DMS114 treated with DMSO at 0.1 percent for 48 hours (cell line): ENCODE measurements around the gene ZFHX2.

ENCODE experiments used
- DNase-seq: peaks from one replicate; lab custom pipeline; 2025; ENCODE audit not compliant: unreplicated experiment; lab: John Stamatoyannopoulos, UW

The ZFHX2 gene

GRCh38 chr14:23523229-23524016 is 28.1 kb downstream of the ZFHX2 start:
- DNase-seq, result no peak

- no peak for DNase-seq
Observed at GRCh38 chr14:23522643-23523198, 28.8 kb downstream of the ZFHX2 start.

- no peak for DNase-seq
Observed at GRCh38 chr14:23521785-23522640, 29.6 kb downstream of the ZFHX2 start.

GRCh38 chr14:23520899-23521533 is 30.5 kb downstream of the ZFHX2 start:
- DNase-seq, result no peak

GRCh38 chr14:23518709-23519108 is 32.9 kb downstream of the ZFHX2 start:
- DNase-seq, result no peak

- DNase-seq, result no peak
Observed at GRCh38 chr14:23517650-23518326, 33.8 kb downstream of the ZFHX2 start.

- no peak for DNase-seq
Observed at GRCh38 chr14:23514644-23514957, 37.0 kb downstream of the ZFHX2 start.

GRCh38 chr14:23513818-23514643 is 37.5 kb downstream of the ZFHX2 start:
- DNase-seq, result no peak

GRCh38 chr14:23513005-23513817 is 38.4 kb downstream of the ZFHX2 start:
- DNase-seq, result no peak

GRCh38 chr14:23512156-23512555 is 39.4 kb downstream of the ZFHX2 start:
- no peak for DNase-seq

- no peak for DNase-seq
Observed at GRCh38 chr14:23494223-23494622, 57.3 kb downstream of the ZFHX2 start.

GRCh38 chr14:23492618-23493272 is 58.8 kb downstream of the ZFHX2 start:
- no peak for DNase-seq

- no peak for DNase-seq
Observed at GRCh38 chr14:23487216-23487615, 64.3 kb downstream of the ZFHX2 start.

GRCh38 chr14:23486036-23486435 is 65.5 kb downstream of the ZFHX2 start:
- DNase-seq, result no peak

GRCh38 chr14:23485326-23485725 is 66.2 kb downstream of the ZFHX2 start:
- DNase-seq, result no peak

GRCh38 chr14:23483236-23483854 is 68.2 kb downstream of the ZFHX2 start:
- no peak for DNase-seq

GRCh38 chr14:23482823-23483148 is 68.8 kb downstream of the ZFHX2 start:
- no peak for DNase-seq

GRCh38 chr14:23481979-23482822 is 69.4 kb downstream of the ZFHX2 start:
- DNase-seq, result no peak
